ENCODE data around the gene TLN1.

TLN1 gene

DNA sequence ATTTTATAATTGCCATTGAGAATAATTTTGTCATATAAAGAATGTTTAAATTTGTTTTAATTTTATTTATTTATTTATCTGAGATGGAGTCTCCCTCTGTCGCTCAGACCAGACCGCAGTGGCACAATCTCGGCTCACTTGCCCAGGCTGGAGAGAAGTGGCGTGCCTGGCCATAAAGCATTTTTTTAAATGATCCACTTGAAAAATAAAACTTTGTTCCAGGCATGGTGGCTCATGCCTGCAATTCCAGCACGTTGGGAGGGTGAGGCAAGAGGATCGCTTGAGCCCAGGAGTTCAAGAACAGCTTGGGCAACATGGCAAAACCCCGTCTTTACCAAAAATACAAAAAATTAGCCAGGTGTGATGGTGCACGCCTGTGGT is 79.2 kb downstream of the TLN1 start:
- Histone ChIP-seq H3K4me1 (ENCODE audit: insufficient read depth, low read length, severe bottlenecking) (peaks cover 55% of the 10 kb centered on the region), H4K20me1 (ENCODE audit: insufficient read depth, low read length) (no peaks in the 10 kb centered on the region), H3K79me2 (ENCODE audit: insufficient read depth, low read length) (no peaks in the 10 kb centered on the region; the same call in 1 of the 2 replicates), H3K9ac (ENCODE audit: low read length) (no peak overlapping the region), H3K36me3 (ENCODE audit: insufficient read depth, low read length) (no peaks in the 10 kb centered on the region), H3K4me3 (ENCODE audit: low read depth, low read length, poor library complexity, severe bottlenecking) (no peak overlapping the region), H3K27ac (ENCODE audit: low read depth, low read length, poor library complexity, severe bottlenecking) (no peak overlapping the region), H3K4me2 (ENCODE audit: low read length) (no peak overlapping the region), H2AFZ (ENCODE audit: low read length) (no peak overlapping the region), H3K9me2 (ENCODE audit: low read depth, low read length) (no peaks in the 10 kb centered on the region), H3K27me3 (ENCODE audit: insufficient read depth, low read length) (no peaks in the 10 kb centered on the region), H3F3A (ENCODE audit: insufficient read depth, low read length) (peaks cover 9% of the 10 kb centered on the region), H3K9me3 (ENCODE audit: low read length) (no peaks in the 10 kb centered on the region)
- no peak for TF ChIP-seq EZH2 (IDR thresholded peaks at IDR 0.05; ENCODE audit: borderline replicate concordance, low read length)
- TF ChIP-seq, protein P1, sequence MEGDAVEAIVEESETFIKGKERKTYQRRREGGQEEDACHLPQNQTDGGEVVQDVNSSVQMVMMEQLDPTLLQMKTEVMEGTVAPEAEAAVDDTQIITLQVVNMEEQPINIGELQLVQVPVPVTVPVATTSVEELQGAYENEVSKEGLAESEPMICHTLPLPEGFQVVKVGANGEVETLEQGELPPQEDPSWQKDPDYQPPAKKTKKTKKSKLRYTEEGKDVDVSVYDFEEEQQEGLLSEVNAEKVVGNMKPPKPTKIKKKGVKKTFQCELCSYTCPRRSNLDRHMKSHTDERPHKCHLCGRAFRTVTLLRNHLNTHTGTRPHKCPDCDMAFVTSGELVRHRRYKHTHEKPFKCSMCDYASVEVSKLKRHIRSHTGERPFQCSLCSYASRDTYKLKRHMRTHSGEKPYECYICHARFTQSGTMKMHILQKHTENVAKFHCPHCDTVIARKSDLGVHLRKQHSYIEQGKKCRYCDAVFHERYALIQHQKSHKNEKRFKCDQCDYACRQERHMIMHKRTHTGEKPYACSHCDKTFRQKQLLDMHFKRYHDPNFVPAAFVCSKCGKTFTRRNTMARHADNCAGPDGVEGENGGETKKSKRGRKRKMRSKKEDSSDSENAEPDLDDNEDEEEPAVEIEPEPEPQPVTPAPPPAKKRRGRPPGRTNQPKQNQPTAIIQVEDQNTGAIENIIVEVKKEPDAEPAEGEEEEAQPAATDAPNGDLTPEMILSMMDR (IDR thresholded peaks at IDR 0.05; ENCODE audit: low read length), result no peak

- H3K9ac ChIP-seq (ENCODE audit: low read length), result peak overlapping the region; percentile 96; the same call in 1 of the 2 replicates
- H3K4me2 ChIP-seq (ENCODE audit: low read length), result no peak overlapping the region
- H3K9me2 ChIP-seq (ENCODE audit: low read depth, low read length), result no peaks in the 10 kb centered on the region
- peaks cover 15% of the 10 kb centered on the region for H3F3A ChIP-seq (ENCODE audit: insufficient read depth, low read length)
- H3K9me3 ChIP-seq (ENCODE audit: low read length), result no peaks in the 10 kb centered on the region
- H3K27ac ChIP-seq (ENCODE audit: low read depth, low read length, poor library complexity, severe bottlenecking), result peak overlapping the region; percentile 92
- no peaks in the 10 kb centered on the region for H4K20me1 ChIP-seq (ENCODE audit: insufficient read depth, low read length)
- H3K4me3 ChIP-seq (ENCODE audit: low read depth, low read length, poor library complexity, severe bottlenecking), result no peak overlapping the region
- peaks cover 55% of the 10 kb centered on the region for H3K4me1 ChIP-seq (ENCODE audit: insufficient read depth, low read length, severe bottlenecking)
- no peaks in the 10 kb centered on the region for H3K27me3 ChIP-seq (ENCODE audit: insufficient read depth, low read length)
- H3K79me2 ChIP-seq (ENCODE audit: insufficient read depth, low read length), result no peaks in the 10 kb centered on the region; the same call in 1 of the 2 replicates
- no peaks in the 10 kb centered on the region for H3K36me3 ChIP-seq (ENCODE audit: insufficient read depth, low read length)
- TF ChIP-seq, protein P1 (IDR thresholded peaks at IDR 0.05; ENCODE audit: low read length), result no peak
- no peak for TF ChIP-seq EZH2 (IDR thresholded peaks at IDR 0.05; ENCODE audit: borderline replicate concordance, low read length)
- no peak overlapping the region for H2AFZ ChIP-seq (ENCODE audit: low read length)
These were observed 79.8 kb downstream of the TLN1 start for GRCh38 chr9:35651956-35652828.

DNA sequence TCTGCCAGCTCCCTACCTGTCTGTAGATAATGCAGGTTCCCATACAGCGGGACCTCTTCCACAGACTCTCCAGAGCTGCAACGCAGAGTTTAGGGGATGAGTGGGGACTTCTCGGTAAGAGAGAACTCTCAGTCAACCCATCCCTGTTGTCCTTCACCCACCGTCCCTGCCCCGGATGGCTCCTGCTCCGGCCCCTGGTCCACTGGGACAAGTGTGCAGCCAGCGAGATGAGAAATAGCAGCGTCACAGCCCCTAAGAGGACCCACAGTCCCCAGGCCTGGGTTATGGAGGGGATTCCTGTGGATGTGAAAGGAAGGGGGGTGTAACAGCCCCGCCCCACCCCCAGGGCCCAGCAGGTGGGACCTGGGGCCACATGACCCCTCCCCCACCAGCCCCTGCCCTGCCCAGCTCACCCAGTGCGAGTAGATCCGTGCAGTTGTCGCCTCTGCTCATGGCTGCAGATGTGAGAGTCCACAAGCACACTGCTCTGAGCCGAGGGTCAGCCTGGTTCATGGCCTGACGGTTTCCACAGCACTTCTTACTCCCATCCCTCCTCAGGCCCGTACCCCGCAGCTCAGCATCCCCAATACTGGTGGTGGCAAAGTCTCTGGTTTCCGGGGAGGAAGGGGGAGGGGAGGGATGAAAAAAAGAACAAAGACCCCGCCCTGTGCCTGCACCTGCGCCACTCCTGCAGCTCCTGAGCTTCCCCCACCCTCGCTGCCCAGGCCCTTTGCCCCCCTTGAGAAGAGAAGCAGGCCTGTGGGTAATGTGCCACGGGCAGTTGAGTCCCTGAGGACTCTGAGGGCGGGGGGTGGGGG is 81.4 kb downstream of the TLN1 start, which contains the start of gene SIT1:
TSS of gene SIT1 (minus strand) at position 591 of the 818 bp plus-strand sequence. CDS start at position 513, 78 bp downstream.
- peak within 1 kb of the TSS; percentile 96 for H3K4me2 ChIP-seq (ENCODE audit: low read length)

More for the DNA sequence above, 81.4 kb downstream of the TLN1 start, which contains the start of gene SIT1:
- H2AFZ ChIP-seq (ENCODE audit: low read length), result no peak within 1 kb of the TSS
- no peaks in the 10 kb centered on the region; the same call in 1 of the 2 replicates for H3K79me2 ChIP-seq (ENCODE audit: insufficient read depth, low read length)
- H3K27me3 ChIP-seq (ENCODE audit: insufficient read depth, low read length), result no peaks in the 10 kb centered on the region
- no peaks in the 10 kb centered on the region for H3K9me3 ChIP-seq (ENCODE audit: low read length)
- H3K27ac ChIP-seq (ENCODE audit: low read depth, low read length, poor library complexity, severe bottlenecking), result peak within 1 kb of the TSS; percentile 92
- H3F3A ChIP-seq (ENCODE audit: insufficient read depth, low read length), result peaks cover 17% of the 10 kb centered on the region
- H3K4me1 ChIP-seq (ENCODE audit: insufficient read depth, low read length, severe bottlenecking), result peaks cover 63% of the 10 kb centered on the region
- H3K4me3 ChIP-seq (ENCODE audit: low read depth, low read length, poor library complexity, severe bottlenecking), result peak within 1 kb of the TSS; percentile 86
- H3K9ac ChIP-seq (ENCODE audit: low read length), result peak within 1 kb of the TSS; percentile 96
- H3K9me2 ChIP-seq (ENCODE audit: low read depth, low read length), result no peaks in the 10 kb centered on the region
- TF ChIP-seq EZH2 (IDR thresholded peaks at IDR 0.05; ENCODE audit: borderline replicate concordance, low read length), result no peak
- TF ChIP-seq, protein P1 (IDR thresholded peaks at IDR 0.05; ENCODE audit: low read length), result no peak
- no peaks in the 10 kb centered on the region for H4K20me1 ChIP-seq (ENCODE audit: insufficient read depth, low read length)
- H3K36me3 ChIP-seq (ENCODE audit: insufficient read depth, low read length), result no peaks in the 10 kb centered on the region

Data from OCI-LY1 (cell line).